RWPE2 (cell line): ENCODE results near the gene LAD1.

ENCODE experiments used
- ATAC-seq: fragments of 200-7000 bp; cut with Tn5 transposase; 3 replicates; pipeline ENCODE4 v1.9.1; 2021; ENCODE audit warnings: low read depth
- DNase-seq: peaks from one replicate; pipeline ENCODE4 v3.0.0-alpha.2; 2020; ENCODE audit warnings: low spot score
- H3K27ac ChIP-seq: fragments of 450-650 bp; 2 replicates; pipeline ENCODE4 v1.5.1; 2017; ENCODE audit warnings: mild to moderate bottlenecking; ENCODE audit not compliant: poor library complexity, severe bottlenecking
- H3K27me3 ChIP-seq: fragments of 250-450 bp; sonication (Bioruptor Pico); 2 replicates; pipeline ENCODE4 v1.5.1; 2021; ENCODE audit warnings: mild to moderate bottlenecking, moderate library complexity; ENCODE audit not compliant: insufficient read depth, poor library complexity, severe bottlenecking
- H3K36me3 ChIP-seq: fragments of 250-450 bp; sonication (Bioruptor Pico); 2 replicates; pipeline ENCODE4 v1.5.1; 2020; ENCODE audit warnings: low read depth, mild to moderate bottlenecking, moderate library complexity
- H3K4me1 ChIP-seq: fragments of 250-450 bp; sonication (Bioruptor Pico); 2 replicates; pipeline ENCODE4 v1.5.1; 2021; ENCODE audit warnings: mild to moderate bottlenecking, moderate library complexity; ENCODE audit not compliant: insufficient read depth, poor library complexity, severe bottlenecking
- H3K4me3 ChIP-seq: fragments of 250-450 bp; sonication (Bioruptor Pico); 2 replicates; pipeline ENCODE4 v1.5.1; 2021; ENCODE audit warnings: mild to moderate bottlenecking, moderate library complexity; ENCODE audit not compliant: severe bottlenecking
- H3K9me3 ChIP-seq: fragments of 250-450 bp; sonication (Bioruptor Pico); 2 replicates; pipeline ENCODE4 v1.5.1; 2021; ENCODE audit warnings: mild to moderate bottlenecking, moderate library complexity; ENCODE audit not compliant: severe bottlenecking
- TF ChIP-seq, protein P1 (sequence below): fragments of 450-650 bp; IDR thresholded peaks from one replicate; pipeline ENCODE4 v1.5.1; 2017; ENCODE audit warnings: mild to moderate bottlenecking, moderate library complexity; ENCODE audit not compliant: poor library complexity, severe bottlenecking

The LAD1 gene

DNA sequence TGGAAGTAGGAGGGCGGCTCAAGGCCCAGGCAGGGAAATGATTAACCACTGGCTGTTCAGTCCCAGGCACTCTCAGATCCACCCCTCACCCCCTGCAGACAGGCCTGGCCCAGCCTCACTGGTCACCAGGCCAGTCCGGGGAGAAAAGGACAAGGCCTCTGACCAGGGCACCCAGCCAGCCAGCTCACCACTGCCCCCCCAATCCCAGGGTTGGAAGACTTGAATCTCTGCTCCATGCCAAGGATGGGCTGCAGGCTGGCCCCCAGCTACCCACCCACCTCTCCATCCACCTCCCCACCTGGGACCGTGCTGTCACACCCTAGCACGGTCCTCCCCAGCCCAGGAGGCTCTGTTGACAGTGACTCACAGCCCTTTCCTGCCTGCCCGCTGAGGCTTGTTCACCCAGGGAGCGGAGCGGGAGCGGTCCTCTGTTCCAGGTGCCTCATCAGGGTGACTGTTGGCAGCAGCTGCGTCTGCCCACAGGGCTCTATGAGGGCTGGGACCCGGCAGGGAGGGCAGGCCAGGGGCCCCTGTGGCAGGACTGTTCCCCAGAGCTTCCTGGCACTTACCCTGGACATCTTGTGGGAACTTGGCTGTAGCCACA, 2.2 kb downstream of the LAD1 start:
- H3K27me3 ChIP-seq, result no peaks in the 10 kb centered on the region
- TF ChIP-seq, protein P1, sequence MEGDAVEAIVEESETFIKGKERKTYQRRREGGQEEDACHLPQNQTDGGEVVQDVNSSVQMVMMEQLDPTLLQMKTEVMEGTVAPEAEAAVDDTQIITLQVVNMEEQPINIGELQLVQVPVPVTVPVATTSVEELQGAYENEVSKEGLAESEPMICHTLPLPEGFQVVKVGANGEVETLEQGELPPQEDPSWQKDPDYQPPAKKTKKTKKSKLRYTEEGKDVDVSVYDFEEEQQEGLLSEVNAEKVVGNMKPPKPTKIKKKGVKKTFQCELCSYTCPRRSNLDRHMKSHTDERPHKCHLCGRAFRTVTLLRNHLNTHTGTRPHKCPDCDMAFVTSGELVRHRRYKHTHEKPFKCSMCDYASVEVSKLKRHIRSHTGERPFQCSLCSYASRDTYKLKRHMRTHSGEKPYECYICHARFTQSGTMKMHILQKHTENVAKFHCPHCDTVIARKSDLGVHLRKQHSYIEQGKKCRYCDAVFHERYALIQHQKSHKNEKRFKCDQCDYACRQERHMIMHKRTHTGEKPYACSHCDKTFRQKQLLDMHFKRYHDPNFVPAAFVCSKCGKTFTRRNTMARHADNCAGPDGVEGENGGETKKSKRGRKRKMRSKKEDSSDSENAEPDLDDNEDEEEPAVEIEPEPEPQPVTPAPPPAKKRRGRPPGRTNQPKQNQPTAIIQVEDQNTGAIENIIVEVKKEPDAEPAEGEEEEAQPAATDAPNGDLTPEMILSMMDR, result no peak
- H3K27ac ChIP-seq, result peak overlapping the region; percentile 93
- DNase-seq, result peak; percentile 90
- H3K9me3 ChIP-seq, result no peaks in the 10 kb centered on the region
- peak; percentile 81 for ATAC-seq
- peaks cover 21% of the 10 kb centered on the region for H3K36me3 ChIP-seq
- H3K4me1 ChIP-seq, result peaks cover 22% of the 10 kb centered on the region
- peak overlapping the region; percentile 72 for H3K4me3 ChIP-seq

DNA sequence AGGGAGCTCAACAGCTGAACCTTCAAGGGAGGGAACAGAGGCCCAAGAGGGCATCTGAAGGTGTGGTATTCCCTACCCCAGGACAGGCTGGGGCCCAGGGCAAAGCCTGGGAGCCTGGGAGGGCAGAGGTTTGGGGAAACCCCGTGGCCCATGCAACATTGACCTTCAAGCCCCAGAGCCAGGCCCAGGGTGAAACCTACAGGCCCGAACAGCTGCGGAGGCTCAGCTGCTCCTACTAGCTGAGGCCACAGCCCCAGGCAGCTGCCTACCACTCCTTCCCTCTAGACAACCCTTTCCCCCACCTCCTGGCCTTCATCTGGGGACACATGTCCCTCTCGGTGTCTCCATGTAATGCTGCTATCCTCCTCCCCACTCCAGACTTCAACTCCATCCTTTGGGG, 3.2 kb downstream of the LAD1 start:
- ATAC-seq (no peak), DNase-seq (no peak)
- TF ChIP-seq, protein P1, result no peak
- H3K36me3 ChIP-seq, result peaks cover 15% of the 10 kb centered on the region
- H3K9me3 ChIP-seq, result no peaks in the 10 kb centered on the region
- no peak overlapping the region for H3K4me3 ChIP-seq
- H3K27ac ChIP-seq, result peak overlapping the region; percentile 93
- no peaks in the 10 kb centered on the region for H3K27me3 ChIP-seq
- H3K4me1 ChIP-seq, result peaks cover 22% of the 10 kb centered on the region

DNA sequence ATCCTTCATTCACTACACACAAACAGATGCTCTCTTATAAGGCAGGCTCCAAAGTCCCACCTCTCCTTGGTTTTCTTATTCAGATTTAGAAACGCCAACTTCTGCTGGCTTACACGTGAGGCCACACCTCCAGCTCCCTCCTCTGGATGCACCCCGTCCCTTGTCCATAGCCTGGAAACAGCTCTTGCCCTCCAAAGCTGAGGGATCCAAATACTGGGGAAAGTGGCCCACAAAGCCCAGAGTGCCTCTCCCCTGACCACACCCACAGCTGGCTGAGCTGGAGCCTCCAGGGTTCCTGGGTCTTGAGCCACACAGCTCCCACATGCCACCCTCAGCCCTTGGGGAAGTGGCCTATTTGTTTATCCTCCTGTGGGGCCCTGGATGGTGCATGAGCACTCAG, 4.5 kb downstream of the LAD1 start:
- Histone ChIP-seq H3K4me1 (peaks cover 22% of the 10 kb centered on the region), H3K27me3 (no peaks in the 10 kb centered on the region), H3K27ac (no peak overlapping the region), H3K9me3 (no peaks in the 10 kb centered on the region), H3K36me3 (peaks cover 26% of the 10 kb centered on the region), H3K4me3 (no peak overlapping the region)
- DNase-seq (no peak), ATAC-seq (no peak)
- TF ChIP-seq, protein P1, result no peak

DNA sequence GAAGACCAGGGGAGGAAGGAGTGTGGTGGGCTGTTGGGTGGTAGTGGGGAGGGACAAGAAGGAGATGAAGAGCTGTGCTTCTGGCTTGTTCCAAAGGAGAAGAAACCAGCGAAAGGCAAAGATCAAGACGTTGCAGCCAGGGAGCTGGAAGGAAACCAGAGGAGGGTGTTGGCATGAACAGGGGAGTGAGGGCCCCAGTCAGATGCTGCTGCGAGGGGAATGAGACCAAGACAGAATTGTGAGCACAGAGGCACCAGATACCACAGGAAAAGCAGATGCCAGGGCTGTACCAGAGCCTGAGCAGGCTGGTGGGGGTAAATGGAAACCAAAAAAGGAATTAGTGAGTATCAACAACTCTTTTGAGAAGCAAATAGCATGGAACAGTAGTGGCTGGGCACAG, 6.0 kb downstream of the LAD1 start:
- TF ChIP-seq, protein P1, result no peak
- no peaks in the 10 kb centered on the region for H3K27me3 ChIP-seq
- H3K27ac ChIP-seq, result no peak overlapping the region
- DNase-seq, result no peak
- H3K4me1 ChIP-seq, result peaks cover 22% of the 10 kb centered on the region
- peaks cover 36% of the 10 kb centered on the region for H3K36me3 ChIP-seq
- ATAC-seq, result no peak
- no peak overlapping the region for H3K4me3 ChIP-seq
- no peaks in the 10 kb centered on the region for H3K9me3 ChIP-seq
